Uterine smooth muscle cell (primary cell): ENCODE measurements around the gene TPM1. TPM values are rescaled to one million over a fixed set of nuclear protein-coding genes. Genes with fewer than 3 reads are reported as not detected.

ENCODE experiments used
- total RNA-seq: library from RNA; depleted of rRNA; stranded (reverse); fragments of >200 nt; gene quantifications from 2 replicates; pipeline ENCODE4 v1.2.3, GENCODE V29; 2014

TPM1 gene
- total RNA-seq: 394 and 764 TPM in 2 replicates

DNA sequence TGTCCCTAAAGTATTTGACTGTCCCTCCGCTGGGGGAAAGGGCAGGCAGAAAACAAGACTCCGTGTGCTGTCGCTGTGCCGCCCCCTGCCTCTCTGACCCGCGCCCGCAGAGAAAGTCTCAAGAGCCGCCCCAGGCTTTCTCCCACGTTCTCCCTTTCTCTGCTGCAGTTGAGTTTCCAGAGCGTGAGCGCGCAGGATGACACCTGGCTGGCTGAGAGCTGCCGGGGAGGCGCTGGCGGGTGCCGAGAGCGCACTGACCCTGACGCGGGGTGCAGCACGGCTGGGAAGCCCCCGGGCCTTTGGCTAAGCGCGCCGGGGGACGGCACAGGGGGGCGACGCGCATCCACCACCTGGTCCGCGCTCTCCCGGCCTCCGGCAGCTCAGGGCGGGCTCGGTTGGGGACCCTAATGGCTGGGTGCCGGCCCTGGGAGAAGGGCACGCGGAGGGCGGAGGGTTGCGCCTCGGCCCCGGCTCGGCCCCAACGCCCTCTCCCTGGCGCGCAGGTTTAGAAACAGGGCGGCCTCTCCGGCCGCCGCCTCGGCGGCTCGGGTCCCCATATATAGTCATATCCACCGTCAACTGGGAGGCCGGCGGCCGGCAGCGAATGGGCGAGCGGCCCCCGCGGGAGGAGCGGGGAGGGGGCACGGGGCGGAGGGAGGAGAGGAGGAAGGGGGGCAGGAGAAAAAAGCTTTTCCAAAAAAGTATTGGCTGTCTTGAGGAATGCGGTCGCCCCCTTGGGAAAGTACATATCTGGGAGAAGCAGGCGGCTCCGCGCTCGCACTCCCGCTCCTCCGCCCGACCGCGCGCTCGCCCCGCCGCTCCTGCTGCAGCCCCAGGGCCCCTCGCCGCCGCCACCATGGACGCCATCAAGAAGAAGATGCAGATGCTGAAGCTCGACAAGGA is at the start of gene TPM1:
TSS of gene TPM1 (plus strand) at position 774 of the 903 bp plus-strand sequence. CDS start at position 857, 83 bp downstream.

Other genes with a start within 250 kb of the TPM1 start
- 39.0 TPM in 2 replicates for gene LACTB, start 79.1 kb downstream of the TPM1 start, total RNA-seq
- 134 and 312 TPM in 2 replicates for gene RPS27L, start 114.7 kb downstream of the TPM1 start, total RNA-seq
- gene RAB8B, start 146.9 kb downstream of the TPM1 start, total RNA-seq: 85.2 and 101 TPM in 2 replicates
- gene APH1B, start 234.9 kb downstream of the TPM1 start, total RNA-seq: 20.4 and 20.7 TPM in 2 replicates